Neuronal stem cell (in vitro differentiated cells): Measurements from ENCODE around the gene FAM118A.

ENCODE experiments used
- DNase-seq: peaks from one replicate; pipeline ENCODE4 v3.0.0-alpha.2; 2013; ENCODE audit warnings: low spot score
- H2AFZ ChIP-seq: one replicate; pipeline ENCODE4 v1.6.1; 2013; ENCODE audit warnings: mild to moderate bottlenecking, low read length, inconsistent platforms
- H2AK5ac ChIP-seq: 2 replicates; pipeline ENCODE4 v1.6.1; 2013; ENCODE audit warnings: low read depth, mild to moderate bottlenecking, inconsistent platforms, low read length, moderate library complexity, mixed read lengths
- H2BK120ac ChIP-seq: 2 replicates; pipeline ENCODE4 v1.6.1; 2013; ENCODE audit warnings: low read depth, mild to moderate bottlenecking, inconsistent platforms, low read length, moderate library complexity, mixed read lengths
- H2BK12ac ChIP-seq: one replicate; pipeline ENCODE4 v1.6.1; 2013; ENCODE audit warnings: low read length, inconsistent platforms
- H2BK15ac ChIP-seq: 2 replicates; pipeline ENCODE4 v1.6.1; 2013; ENCODE audit warnings: mild to moderate bottlenecking, low read length, inconsistent platforms, mixed read lengths
- H2BK5ac ChIP-seq: one replicate; pipeline ENCODE4 v1.6.1; 2013; ENCODE audit warnings: inconsistent platforms, mild to moderate bottlenecking, low read length, moderate library complexity
- H3K14ac ChIP-seq: one replicate; pipeline ENCODE4 v1.6.1; 2013; ENCODE audit warnings: low read length, inconsistent platforms
- H3K18ac ChIP-seq: 2 replicates; pipeline ENCODE4 v1.6.1; 2013; ENCODE audit warnings: low read length, inconsistent platforms
- H3K23ac ChIP-seq: 2 replicates; pipeline ENCODE4 v1.6.1; 2013; ENCODE audit warnings: low read depth, mild to moderate bottlenecking, mixed read lengths, low read length, inconsistent platforms; ENCODE audit not compliant: poor library complexity
- H3K27ac ChIP-seq: replicated peaks from 3 replicates; pipeline ENCODE4 v1.5.1; 2013; ENCODE audit warnings: low read length, inconsistent platforms
- H3K27me3 ChIP-seq, 3 experiments: 2 replicates each; pipeline ENCODE4 v1.6.1; 2013; ENCODE audit warnings: low read length in 3 of 3, mild to moderate bottlenecking in 2 of 3, inconsistent platforms in 1 of 3, low read depth in 1 of 3, mixed read lengths in 1 of 3, moderate library complexity in 1 of 3; ENCODE audit not compliant: control insufficient read depth in 3 of 3, insufficient read depth in 3 of 3
- H3K36me3 ChIP-seq, 2 donors: replicated peaks in 1 of 2; 2 replicates each; pipeline ENCODE4 v1.6.1; 2013; ENCODE audit warnings: low read length in 2 of 2; ENCODE audit not compliant: control insufficient read depth in 2 of 2, insufficient read depth in 2 of 2
- H3K4ac ChIP-seq: 2 replicates; pipeline ENCODE4 v1.6.1; 2013; ENCODE audit warnings: inconsistent platforms, mild to moderate bottlenecking, low read length, moderate library complexity
- H3K4me1 ChIP-seq, 2 donors: 1 replicate in 1 of 2; 2 replicates in 1 of 2; pipeline ENCODE4 v1.6.1; 2013; ENCODE audit warnings: low read length in 2 of 2, low read depth in 1 of 2; ENCODE audit not compliant: control insufficient read depth in 2 of 2, insufficient read depth in 1 of 2
- H3K4me2 ChIP-seq: one replicate; pipeline ENCODE4 v1.6.1; 2013; ENCODE audit warnings: mild to moderate bottlenecking, low read length, inconsistent platforms; ENCODE audit not compliant: insufficient read depth, poor library complexity, severe bottlenecking
- H3K4me3 ChIP-seq, 2 donors: 2 replicates each; pipeline ENCODE4 v1.5.1; 2013; ENCODE audit warnings: low read length in 2 of 2, mild to moderate bottlenecking in 2 of 2, inconsistent platforms in 1 of 2, moderate library complexity in 1 of 2
- H3K79me1 ChIP-seq: one replicate; pipeline ENCODE4 v1.6.1; 2013; ENCODE audit warnings: low read depth, mild to moderate bottlenecking, inconsistent platforms, low read length, moderate library complexity
- H3K9ac ChIP-seq: one replicate; pipeline ENCODE4 v1.6.1; 2013; ENCODE audit warnings: mild to moderate bottlenecking, low read depth, low read length, inconsistent platforms; ENCODE audit not compliant: poor library complexity
- H3K9me3 ChIP-seq, 2 donors: replicated peaks in 1 of 2; 2 replicates each; pipeline versions ENCODE3 to v1.6.1; 2013; ENCODE audit warnings: low read length in 2 of 2, mild to moderate bottlenecking in 2 of 2, inconsistent platforms in 1 of 2, low read depth in 1 of 2, mixed read lengths in 1 of 2, moderate library complexity in 1 of 2; ENCODE audit not compliant: control insufficient read depth in 2 of 2, insufficient read depth in 1 of 2
- H4K8ac ChIP-seq: one replicate; pipeline ENCODE4 v1.6.1; 2013; ENCODE audit warnings: low read depth, mild to moderate bottlenecking, inconsistent platforms, low read length, moderate library complexity
- H4K91ac ChIP-seq: one replicate; pipeline ENCODE4 v1.6.1; 2013; ENCODE audit warnings: low read length, low read depth, mild to moderate bottlenecking, inconsistent platforms; ENCODE audit not compliant: poor library complexity
- WGBS, 2 donors: extraction: QIAGEN DNeasy Blood & Tissue Kit; methylation state at CpG; one replicate each; pipeline ENCODE4 v1.1.7; 2013; ENCODE audit warnings: missing lambda C conversion rate in 2 of 2, mixed read lengths in 1 of 2; ENCODE audit not compliant: insufficient read length in 2 of 2, insufficient replicate concordance in 1 of 2; ENCODE audit errors: extremely low coverage in 2 of 2; 5-methylcytosine and 5-hydroxymethylcytosine counted together

Gene FAM118A

DNA sequence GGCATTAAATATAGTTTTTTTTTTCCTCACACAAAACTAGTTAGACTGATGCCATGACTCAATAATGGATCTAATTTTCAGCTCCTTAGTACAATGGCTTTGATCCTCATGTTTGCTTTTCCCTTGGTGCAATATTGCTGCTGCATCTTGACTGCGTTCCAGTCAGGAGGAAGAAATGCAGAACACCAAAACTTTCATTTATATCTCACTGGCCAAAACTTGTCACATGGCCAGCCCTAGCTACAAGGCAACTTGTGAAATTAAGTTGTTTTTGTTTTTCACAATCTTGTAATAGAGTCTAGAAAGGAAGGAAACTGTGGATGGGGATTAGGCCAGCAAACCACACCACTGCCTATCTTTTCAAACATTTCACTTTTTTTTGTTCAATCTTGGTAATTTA lies 67.0 kb downstream of the FAM118A start:
- Histone ChIP-seq H3K36me3 (no peaks in the 10 kb centered on the region), H2AFZ (no peak overlapping the region), H4K8ac (no peak overlapping the region), H3K27me3 (peaks cover 0 to 11% (median 0%) of the 10 kb centered on the region in 3 experiments), H2BK120ac (no peak overlapping the region), H2BK15ac (no peak overlapping the region), H3K18ac (no peak overlapping the region), H3K4ac (no peak overlapping the region), H3K79me1 (no peaks in the 10 kb centered on the region), H3K27ac (no peak overlapping the region), H3K9ac (no peak overlapping the region), H3K4me2 (no peak overlapping the region), H3K14ac (no peak overlapping the region), H4K91ac (no peak overlapping the region), H3K4me1 (no peaks in the 10 kb centered on the region), H2BK5ac (no peak overlapping the region), H3K9me3 (peaks cover 1 to 2% of the 10 kb centered on the region in 2 donors), H3K23ac (no peak overlapping the region), H2BK12ac (no peak overlapping the region), H2AK5ac (no peak overlapping the region), H3K4me3 (no peak overlapping the region)
- no CpG with 5 or more reads among the region's 1 CpG for WGBS, 2 donors
- no peak for DNase-seq

- no peak overlapping the region for H3K18ac ChIP-seq
- no peak overlapping the region for H2BK5ac ChIP-seq
- no peak overlapping the region for H3K27ac ChIP-seq
- H4K91ac ChIP-seq: no peak overlapping the region
- no peak overlapping the region for H3K23ac ChIP-seq
- H3K36me3 ChIP-seq: no peaks in the 10 kb centered on the region
- H3K79me1 ChIP-seq: no peaks in the 10 kb centered on the region
- no peak for DNase-seq
- no peak overlapping the region for H3K4me3 ChIP-seq
- H2AK5ac ChIP-seq: no peak overlapping the region
- H3K9me3 ChIP-seq: no peaks in the 10 kb centered on the region
- no CpG with 5 or more reads among the region's 2 CpGs for WGBS, 2 donors
- H3K9ac ChIP-seq: no peak overlapping the region
- H4K8ac ChIP-seq: no peak overlapping the region
- H3K4ac ChIP-seq: no peak overlapping the region
- H2BK15ac ChIP-seq: no peak overlapping the region
- H2BK12ac ChIP-seq: no peak overlapping the region
- H3K14ac ChIP-seq: no peak overlapping the region
- H3K27me3 ChIP-seq: peaks cover 0 to 21% (median 0%) of the 10 kb centered on the region in 3 experiments
- no peak overlapping the region for H2AFZ ChIP-seq
- no peak overlapping the region for H2BK120ac ChIP-seq
- no peak overlapping the region for H3K4me2 ChIP-seq
- H3K4me1 ChIP-seq: no peaks in the 10 kb centered on the region
Measured at GRCh38 chr22:45381348-45381747, 71.6 kb downstream of the FAM118A start.

GRCh38 chr22:45389546-45389945 lies 79.8 kb downstream of the FAM118A start:
- Histone ChIP-seq H3K36me3 (no peaks in the 10 kb centered on the region), H2BK120ac (no peak overlapping the region), H2BK12ac (no peak overlapping the region), H3K4me1 (no peaks in the 10 kb centered on the region), H3K18ac (no peak overlapping the region), H3K23ac (no peak overlapping the region), H3K14ac (no peak overlapping the region), H2AFZ (no peak overlapping the region), H3K4me3 (no peak overlapping the region), H4K91ac (no peak overlapping the region), H4K8ac (no peak overlapping the region), H3K4me2 (no peak overlapping the region), H2AK5ac (no peak overlapping the region), H3K4ac (no peak overlapping the region), H2BK15ac (no peak overlapping the region), H2BK5ac (no peak overlapping the region), H3K9me3 (no peaks in the 10 kb centered on the region), H3K27ac (no peak overlapping the region), H3K9ac (no peak overlapping the region), H3K27me3 (peaks cover 0 to 29% (median 0%) of the 10 kb centered on the region in 3 experiments), H3K79me1 (no peaks in the 10 kb centered on the region)
- no peak for DNase-seq
- WGBS, 2 donors: no CpG with 5 or more reads among the region's 3 CpGs
